DND-41 (cell line): ENCODE data around the gene MAP2K4.

Experiments used
- CTCF ChIP-seq: IDR thresholded peaks from 2 replicates; pipeline ENCODE4 v1.5.1; 2012; ENCODE audit warnings: borderline replicate concordance, low read length, moderate library complexity, mild to moderate bottlenecking; ENCODE audit not compliant: poor library complexity, severe bottlenecking; ENCODE audit errors: extremely low read depth
- EZH2 ChIP-seq: IDR thresholded peaks from 3 replicates; pipeline ENCODE4 v1.6.1; 2012; ENCODE audit warnings: borderline replicate concordance, low read depth, mild to moderate bottlenecking, moderate library complexity, low read length, inconsistent platforms; ENCODE audit not compliant: severe bottlenecking

DNA sequence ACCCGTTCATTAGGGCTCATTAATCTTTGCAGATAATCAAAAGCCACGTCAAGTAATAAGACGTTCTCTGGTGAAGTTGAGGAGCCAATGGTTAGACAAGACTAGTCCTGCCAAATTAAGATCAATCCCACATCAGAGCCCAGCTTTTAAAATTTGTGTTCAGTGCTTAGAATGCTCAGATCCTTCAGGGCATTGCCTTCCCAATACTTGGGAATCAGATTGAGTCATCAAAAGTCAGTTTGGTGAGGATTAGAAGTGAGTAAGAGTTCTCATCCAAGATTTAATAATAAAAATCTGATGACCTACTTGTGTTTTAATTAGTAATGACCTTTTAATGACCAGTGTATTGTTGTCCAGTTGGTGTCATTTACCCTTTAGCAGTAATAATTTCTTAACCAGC is 19.8 kb downstream of the MAP2K4 start:
- TF ChIP-seq EZH2 (no peak), CTCF (no peak)
